ENCODE data around the gene C7orf25. TPM values are rescaled to one million over a fixed set of nuclear protein-coding genes. Genes with fewer than 3 reads are reported as not detected.
A peak's percentile ranks its signal among the peaks of the same experiment; 100 is the strongest.

The C7orf25 gene
- total RNA-seq = 3.6 TPM

- DNase-seq (ENCODE audit: low spot score) = peak; percentile 98
- ATAC-seq = peak; percentile 93
Measured at GRCh38 chr7:42911454-42912447, at the start of gene C7orf25. TSS of gene C7orf25 (minus strand) at chr7:42912070. CDS start at chr7:42910900, 1,170 bp downstream.

- ATAC-seq = no peak
Measured at GRCh38 chr7:42961170-42961569, 49.3 kb upstream of the C7orf25 start.

GRCh38 chr7:42960762-42961161 is 48.9 kb upstream of the C7orf25 start:
- ATAC-seq = no peak
- DNase-seq (ENCODE audit: low spot score) = no peak

More at GRCh38 chr7:42961170-42961569, 49.3 kb upstream of the C7orf25 start:
- no peak for DNase-seq (ENCODE audit: low spot score)

- ATAC-seq = no peak
- no peak for DNase-seq (ENCODE audit: low spot score)
Measured at GRCh38 chr7:42959549-42959948, 47.7 kb upstream of the C7orf25 start.

GRCh38 chr7:42956062-42956461 is 44.2 kb upstream of the C7orf25 start:
- no peak for ATAC-seq
- DNase-seq (ENCODE audit: low spot score) = no peak

- DNase-seq (ENCODE audit: low spot score) = no peak
- ATAC-seq = no peak
Measured at GRCh38 chr7:42953994-42954393, 42.1 kb upstream of the C7orf25 start.

GRCh38 chr7:42952328-42952727 is 40.5 kb upstream of the C7orf25 start:
- ATAC-seq (no peak), DNase-seq (ENCODE audit: low spot score) (no peak)

GRCh38 chr7:42950417-42950816 is 38.5 kb upstream of the C7orf25 start:
- ATAC-seq (no peak), DNase-seq (ENCODE audit: low spot score) (no peak)

GRCh38 chr7:42947521-42947920 is 35.7 kb upstream of the C7orf25 start:
- no peak for DNase-seq (ENCODE audit: low spot score)

GRCh38 chr7:42946627-42946950 is 34.7 kb upstream of the C7orf25 start:
- ATAC-seq = no peak
- no peak for DNase-seq (ENCODE audit: low spot score)

More at GRCh38 chr7:42947521-42947920, 35.7 kb upstream of the C7orf25 start:
- no peak for ATAC-seq

- no peak for ATAC-seq
- DNase-seq (ENCODE audit: low spot score) = no peak
Measured at GRCh38 chr7:42945821-42946626, 34.2 kb upstream of the C7orf25 start.

- DNase-seq (ENCODE audit: low spot score) = peak; percentile 71
Measured at GRCh38 chr7:42940985-42941847, 29.3 kb upstream of the C7orf25 start.

GRCh38 chr7:42939457-42940240 is 27.8 kb upstream of the C7orf25 start:
- ATAC-seq (no peak), DNase-seq (ENCODE audit: low spot score) (no peak)

More at GRCh38 chr7:42940985-42941847, 29.3 kb upstream of the C7orf25 start:
- ATAC-seq = peak; percentile 99

- ATAC-seq = no peak
Measured at GRCh38 chr7:42935861-42936260, 24.0 kb upstream of the C7orf25 start.

GRCh38 chr7:42934291-42934690 is 22.4 kb upstream of the C7orf25 start:
- no peak for ATAC-seq
- no peak for DNase-seq (ENCODE audit: low spot score)

More at GRCh38 chr7:42935861-42936260, 24.0 kb upstream of the C7orf25 start:
- no peak for DNase-seq (ENCODE audit: low spot score)

- DNase-seq (ENCODE audit: low spot score) (no peak), ATAC-seq (peak; percentile 40)
Measured at GRCh38 chr7:42932811-42933591, 21.1 kb upstream of the C7orf25 start.

GRCh38 chr7:42931834-42932651 is 20.2 kb upstream of the C7orf25 start, which contains the start of the genes MRPL32 and PSMA2:
TSS of gene MRPL32 (plus strand) at chr7:42932376. CDS start at chr7:42932387, 11 bp downstream.
TSS of gene PSMA2 (minus strand) at chr7:42932174. CDS start at chr7:42932158, 16 bp downstream.
- DNase-seq (ENCODE audit: low spot score) = peak; percentile 96
- peak; percentile 95 for ATAC-seq

- ATAC-seq (no peak), DNase-seq (ENCODE audit: low spot score) (no peak)
Measured at GRCh38 chr7:42931447-42931833, 19.6 kb upstream of the C7orf25 start.

Data from left lobe of liver (tissue), 2 donors.